ENCODE results near the gene DEGS2. TPM values are rescaled to one million over a fixed set of nuclear protein-coding genes. Genes with fewer than 3 reads are reported as not detected.
A peak's percentile ranks its signal among the peaks of the same experiment; 100 is the strongest.
"Not testable (repeated sequence)": the region's sequence is repeated elsewhere in the genome, so short reads cannot be mapped to it uniquely, and the experiment has no call there.

The DEGS2 gene
- total RNA-seq, 1 experiment from 2014 or later: not detected

GRCh38 chr14:100170880-100171279, 11.4 kb upstream of the DEGS2 start:
- H3K4me2 ChIP-seq (ENCODE audit: low read depth, low read length, poor library complexity, severe bottlenecking): no peak overlapping the region
- H3K9ac ChIP-seq (ENCODE audit: low read length): no peak overlapping the region
- H3K4me3 ChIP-seq (ENCODE audit: low read length): no peak overlapping the region
- H3K9me3 ChIP-seq (ENCODE audit: low read length): no peaks in the 10 kb centered on the region
- 0 out of 2 replicates have a peak, but pooled peaks cover 4% of the 10 kb centered on the region for H4K20me1 ChIP-seq (ENCODE audit: insufficient read depth, low read depth, low read length)
- no peaks in the 10 kb centered on the region for H3K36me3 ChIP-seq (ENCODE audit: insufficient read depth, low read length)
- no peak overlapping the region for H3K27ac ChIP-seq (ENCODE audit: low read length)
- H3K27me3 ChIP-seq (ENCODE audit: low read length): no peaks in the 10 kb centered on the region
- peaks cover 5% of the 10 kb centered on the region for H3K4me1 ChIP-seq (ENCODE audit: low read length)
- H3K79me2 ChIP-seq (ENCODE audit: low read length): no peaks in the 10 kb centered on the region
- H3K9me2 ChIP-seq (replicated peaks; ENCODE audit: insufficient read depth, low read length): no peaks in the 10 kb centered on the region
- DNase-seq: no peak
- no peak overlapping the region for H2AFZ ChIP-seq (ENCODE audit: low read length)

- no peaks in the 10 kb centered on the region for H3K9me3 ChIP-seq (ENCODE audit: low read length)
- 0 out of 2 replicates have a peak, but pooled peaks cover 4% of the 10 kb centered on the region for H4K20me1 ChIP-seq (ENCODE audit: insufficient read depth, low read depth, low read length)
- no peaks in the 10 kb centered on the region for H3K9me2 ChIP-seq (replicated peaks; ENCODE audit: insufficient read depth, low read length)
- no peaks in the 10 kb centered on the region for H3K79me2 ChIP-seq (ENCODE audit: low read length)
- DNase-seq: no peak
- peaks cover 5% of the 10 kb centered on the region for H3K4me1 ChIP-seq (ENCODE audit: low read length)
- H3K27ac ChIP-seq (ENCODE audit: low read length): no peak overlapping the region
- H3K9ac ChIP-seq (ENCODE audit: low read length): no peak overlapping the region
- no peak overlapping the region for H2AFZ ChIP-seq (ENCODE audit: low read length)
- no peak overlapping the region for H3K4me3 ChIP-seq (ENCODE audit: low read length)
- no peaks in the 10 kb centered on the region for H3K36me3 ChIP-seq (ENCODE audit: insufficient read depth, low read length)
- no peak overlapping the region for H3K4me2 ChIP-seq (ENCODE audit: low read depth, low read length, poor library complexity, severe bottlenecking)
- no peaks in the 10 kb centered on the region for H3K27me3 ChIP-seq (ENCODE audit: low read length)
These were observed 9.1 kb upstream of the DEGS2 start for GRCh38 chr14:100168506-100168905.

DNA sequence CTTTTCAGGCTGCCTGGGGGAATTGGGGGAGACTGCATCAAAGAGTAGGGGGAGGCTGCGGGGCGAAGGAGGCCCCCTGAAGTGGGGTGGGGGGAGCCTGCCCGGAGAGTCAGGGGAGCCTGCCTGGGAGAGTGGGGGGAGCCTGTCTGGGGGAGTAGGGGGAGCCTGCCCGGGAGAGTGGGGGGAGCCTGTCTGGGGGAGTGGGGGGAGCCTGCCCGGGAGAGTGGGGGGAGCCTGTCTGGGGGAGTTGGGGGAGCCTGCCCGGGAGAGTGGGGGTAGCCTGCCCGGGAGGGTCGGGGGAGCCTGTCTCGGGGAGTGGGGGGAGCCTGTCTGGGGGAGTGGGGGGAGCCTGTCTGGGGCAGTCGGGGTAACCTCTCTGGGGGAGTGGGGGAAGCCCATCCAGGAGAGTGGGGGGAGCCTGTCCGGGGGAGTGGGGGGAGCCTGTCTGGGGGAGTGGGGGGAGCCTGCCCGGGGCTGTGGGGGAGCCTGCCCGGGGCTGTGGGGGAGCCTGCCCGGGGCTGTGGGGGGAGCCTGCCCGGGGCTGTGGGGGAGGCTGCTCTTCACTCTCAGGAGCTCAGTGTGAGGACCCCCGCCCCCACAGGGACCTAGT, 6.5 kb upstream of the DEGS2 start:
- no peak for DNase-seq

GRCh38 chr14:100165376-100165775, 5.9 kb upstream of the DEGS2 start:
- Histone ChIP-seq H3K4me1 (ENCODE audit: low read length) (peaks cover 5% of the 10 kb centered on the region), H3K9ac (ENCODE audit: low read length) (no peak overlapping the region), H3K36me3 (ENCODE audit: insufficient read depth, low read length) (no peaks in the 10 kb centered on the region), H3K9me2 (replicated peaks; ENCODE audit: insufficient read depth, low read length) (no peaks in the 10 kb centered on the region), H3K79me2 (ENCODE audit: low read length) (no peaks in the 10 kb centered on the region), H4K20me1 (ENCODE audit: insufficient read depth, low read depth, low read length) (no peaks in the 10 kb centered on the region), H3K9me3 (ENCODE audit: low read length) (no peaks in the 10 kb centered on the region), H3K27me3 (ENCODE audit: low read length) (no peaks in the 10 kb centered on the region), H3K4me3 (ENCODE audit: low read length) (no peak overlapping the region), H3K27ac (ENCODE audit: low read length) (no peak overlapping the region), H2AFZ (ENCODE audit: low read length) (no peak overlapping the region), H3K4me2 (ENCODE audit: low read depth, low read length, poor library complexity, severe bottlenecking) (no peak overlapping the region)
- DNase-seq: no peak

More for the DNA sequence above, 6.5 kb upstream of the DEGS2 start:
- Histone ChIP-seq H3K9me3 (ENCODE audit: low read length) (no peaks in the 10 kb centered on the region), H3K27me3 (ENCODE audit: low read length) (no peaks in the 10 kb centered on the region), H3K27ac (ENCODE audit: low read length) (no peak overlapping the region), H3K4me3 (ENCODE audit: low read length) (no peak overlapping the region), H3K4me1 (ENCODE audit: low read length) (peaks cover 5% of the 10 kb centered on the region), H3K36me3 (ENCODE audit: insufficient read depth, low read length) (no peaks in the 10 kb centered on the region), H2AFZ (ENCODE audit: low read length) (no peak overlapping the region), H3K9me2 (replicated peaks; ENCODE audit: insufficient read depth, low read length) (no peaks in the 10 kb centered on the region), H3K79me2 (ENCODE audit: low read length) (no peaks in the 10 kb centered on the region), H3K9ac (ENCODE audit: low read length) (no peak overlapping the region), H3K4me2 (ENCODE audit: low read depth, low read length, poor library complexity, severe bottlenecking) (no peak overlapping the region), H4K20me1 (ENCODE audit: insufficient read depth, low read depth, low read length) (no peaks in the 10 kb centered on the region)

DNA sequence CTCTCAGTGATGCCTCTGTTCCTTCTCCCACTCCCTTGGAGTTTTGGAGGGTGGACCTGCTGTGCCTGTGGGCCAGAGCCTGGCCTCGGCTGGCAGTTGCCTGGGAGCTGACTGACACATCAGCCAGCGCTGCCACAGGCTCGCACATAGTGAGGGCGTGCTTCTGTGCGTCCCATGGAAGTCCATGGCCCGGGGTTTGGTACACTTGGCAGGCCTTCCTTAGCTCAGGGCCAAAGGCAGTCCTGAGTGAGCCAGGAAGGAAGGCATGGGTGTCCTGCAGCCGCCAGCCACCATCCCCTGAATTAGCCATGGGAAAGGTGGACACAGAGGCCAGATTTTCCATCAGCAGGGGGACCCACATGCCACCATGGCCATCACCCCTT, 1.1 kb upstream of the DEGS2 start:
- Histone ChIP-seq H3K9ac (ENCODE audit: low read length) (no peak overlapping the region), H2AFZ (ENCODE audit: low read length) (no peak overlapping the region), H4K20me1 (ENCODE audit: insufficient read depth, low read depth, low read length) (no peaks in the 10 kb centered on the region), H3K27ac (ENCODE audit: low read length) (no peak overlapping the region), H3K9me3 (ENCODE audit: low read length) (no peaks in the 10 kb centered on the region), H3K27me3 (ENCODE audit: low read length) (no peaks in the 10 kb centered on the region), H3K4me3 (ENCODE audit: low read length) (no peak overlapping the region), H3K4me1 (ENCODE audit: low read length) (peaks cover 11% of the 10 kb centered on the region), H3K36me3 (ENCODE audit: insufficient read depth, low read length) (no peaks in the 10 kb centered on the region), H3K9me2 (replicated peaks; ENCODE audit: insufficient read depth, low read length) (no peaks in the 10 kb centered on the region), H3K79me2 (ENCODE audit: low read length) (no peaks in the 10 kb centered on the region), H3K4me2 (ENCODE audit: low read depth, low read length, poor library complexity, severe bottlenecking) (no peak overlapping the region)
- DNase-seq: no peak

- H3K9ac ChIP-seq (ENCODE audit: low read length): no peak overlapping the region
These were observed 554 bp upstream of the DEGS2 start for GRCh38 chr14:100159865-100160533.

DNA sequence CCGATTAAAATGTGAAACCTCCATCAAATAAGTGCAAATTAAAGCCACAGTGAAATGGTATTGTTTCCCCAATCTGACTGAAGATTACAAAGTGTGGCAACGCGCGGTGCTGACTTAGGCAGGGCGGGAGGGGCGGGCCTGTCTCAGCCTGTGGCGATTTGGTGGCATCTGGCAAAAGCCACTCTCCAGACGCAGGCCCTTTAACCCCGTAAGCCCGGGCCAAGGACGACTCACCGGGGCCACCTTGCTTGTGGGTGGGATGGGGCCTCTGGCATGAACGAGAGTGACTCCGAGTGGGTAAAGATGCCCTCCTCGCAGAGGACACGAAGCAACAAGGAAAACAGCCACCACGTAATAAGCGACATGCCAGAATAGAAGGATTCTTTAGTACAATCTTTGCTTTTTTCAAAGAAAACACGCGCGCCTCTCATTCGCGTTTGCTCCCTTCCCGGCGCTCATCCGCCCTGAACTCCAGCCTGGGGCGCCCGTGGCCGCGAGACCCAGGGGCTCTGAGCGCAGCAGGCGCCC, 815 bp downstream of the DEGS2 start:
- H3K9me3 ChIP-seq (ENCODE audit: low read length): peaks cover 13% of the 10 kb centered on the region
- no peaks in the 10 kb centered on the region for H3K36me3 ChIP-seq (ENCODE audit: insufficient read depth, low read length)
- no peak overlapping the region for H3K4me3 ChIP-seq (ENCODE audit: low read length)
- H3K9ac ChIP-seq (ENCODE audit: low read length): no peak overlapping the region
- no peak overlapping the region for H3K27ac ChIP-seq (ENCODE audit: low read length)
- no peaks in the 10 kb centered on the region for H4K20me1 ChIP-seq (ENCODE audit: insufficient read depth, low read depth, low read length)
- no peak for DNase-seq
- no peak overlapping the region for H3K4me2 ChIP-seq (ENCODE audit: low read depth, low read length, poor library complexity, severe bottlenecking)
- no peaks in the 10 kb centered on the region for H3K79me2 ChIP-seq (ENCODE audit: low read length)
- H2AFZ ChIP-seq (ENCODE audit: low read length): no peak overlapping the region
- H3K4me1 ChIP-seq (ENCODE audit: low read length): peaks cover 11% of the 10 kb centered on the region
- H3K9me2 ChIP-seq (replicated peaks; ENCODE audit: insufficient read depth, low read length): no peaks in the 10 kb centered on the region
- no peaks in the 10 kb centered on the region for H3K27me3 ChIP-seq (ENCODE audit: low read length)

More at GRCh38 chr14:100159865-100160533, 554 bp upstream of the DEGS2 start:
- no peaks in the 10 kb centered on the region for H4K20me1 ChIP-seq (ENCODE audit: insufficient read depth, low read depth, low read length)
- H3K9me2 ChIP-seq (replicated peaks; ENCODE audit: insufficient read depth, low read length): no peaks in the 10 kb centered on the region
- H3K27me3 ChIP-seq (ENCODE audit: low read length): no peaks in the 10 kb centered on the region
- no peak overlapping the region for H3K4me3 ChIP-seq (ENCODE audit: low read length)
- no peak overlapping the region for H3K27ac ChIP-seq (ENCODE audit: low read length)
- H3K4me2 ChIP-seq (ENCODE audit: low read depth, low read length, poor library complexity, severe bottlenecking): no peak overlapping the region
- H3K9me3 ChIP-seq (ENCODE audit: low read length): peaks cover 4% of the 10 kb centered on the region; the same call in 1 of the 2 replicates
- no peak for DNase-seq
- H3K79me2 ChIP-seq (ENCODE audit: low read length): no peaks in the 10 kb centered on the region
- H3K4me1 ChIP-seq (ENCODE audit: low read length): peaks cover 11% of the 10 kb centered on the region
- H2AFZ ChIP-seq (ENCODE audit: low read length): no peak overlapping the region
- H3K36me3 ChIP-seq (ENCODE audit: insufficient read depth, low read length): no peaks in the 10 kb centered on the region

GRCh38 chr14:100157548-100158232, 1.8 kb downstream of the DEGS2 start:
- H3K9ac ChIP-seq (ENCODE audit: low read length); H3K79me2 ChIP-seq (ENCODE audit: low read length); H3K27ac ChIP-seq (ENCODE audit: low read length); H3K27me3 ChIP-seq (ENCODE audit: low read length); H3K4me2 ChIP-seq (ENCODE audit: low read depth, low read length, poor library complexity, severe bottlenecking); H2AFZ ChIP-seq (ENCODE audit: low read length); H3K9me2 ChIP-seq (replicated peaks; ENCODE audit: insufficient read depth, low read length); H3K36me3 ChIP-seq (ENCODE audit: insufficient read depth, low read length); H3K4me3 ChIP-seq (ENCODE audit: low read length); H4K20me1 ChIP-seq (ENCODE audit: insufficient read depth, low read depth, low read length): not testable (repeated sequence)
- peaks cover 11% of the 10 kb centered on the region for H3K4me1 ChIP-seq (ENCODE audit: low read length)
- DNase-seq: peak; percentile 51
- peaks cover 13% of the 10 kb centered on the region for H3K9me3 ChIP-seq (ENCODE audit: low read length)

Data from Karpas-422 (cell line).